ENCODE data around the gene LARP6. TPM values are rescaled to one million over a fixed set of nuclear protein-coding genes. Genes with fewer than 3 reads are reported as not detected.

Gene LARP6
- total RNA-seq, 1 donor from 2014 or later, result 22.6 TPM

DNA sequence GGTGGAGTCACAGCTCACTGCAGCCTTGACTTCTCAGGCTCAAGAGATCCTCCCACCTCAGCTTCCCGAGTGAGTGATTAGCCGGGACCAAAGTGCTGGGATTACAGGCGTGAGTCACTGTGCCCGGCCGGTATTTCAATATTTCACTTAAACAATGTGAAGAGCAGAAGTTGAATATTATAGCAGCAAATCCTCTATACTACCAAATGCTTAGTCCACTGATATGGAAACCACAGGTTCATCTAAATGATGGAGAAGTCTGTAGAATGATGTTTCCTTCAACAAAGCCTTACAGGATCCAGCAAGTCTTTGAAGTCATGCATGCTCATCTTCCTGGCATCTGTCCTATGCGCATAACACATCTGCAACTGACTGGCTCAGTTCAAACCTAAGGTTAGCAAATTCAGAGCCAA, 70.3 kb downstream of the LARP6 start:
- no peaks in the 10 kb centered on the region for H3K9me3 Mint-ChIP-seq (ENCODE audit: low read depth)
- H3K27ac Mint-ChIP-seq, result no peak overlapping the region
- peaks cover 6% of the 10 kb centered on the region for H3K4me1 Mint-ChIP-seq (ENCODE audit: low read depth)
- no peak for DNase-seq (ENCODE audit: low spot score, unreplicated experiment)
- no peaks in the 10 kb centered on the region for H3K36me3 Mint-ChIP-seq (ENCODE audit: insufficient read depth)
- H3K4me3 Mint-ChIP-seq (ENCODE audit: low read depth), result no peak overlapping the region
- H3K27me3 Mint-ChIP-seq, result peaks cover 17% of the 10 kb centered on the region
- TF ChIP-seq, protein P1, sequence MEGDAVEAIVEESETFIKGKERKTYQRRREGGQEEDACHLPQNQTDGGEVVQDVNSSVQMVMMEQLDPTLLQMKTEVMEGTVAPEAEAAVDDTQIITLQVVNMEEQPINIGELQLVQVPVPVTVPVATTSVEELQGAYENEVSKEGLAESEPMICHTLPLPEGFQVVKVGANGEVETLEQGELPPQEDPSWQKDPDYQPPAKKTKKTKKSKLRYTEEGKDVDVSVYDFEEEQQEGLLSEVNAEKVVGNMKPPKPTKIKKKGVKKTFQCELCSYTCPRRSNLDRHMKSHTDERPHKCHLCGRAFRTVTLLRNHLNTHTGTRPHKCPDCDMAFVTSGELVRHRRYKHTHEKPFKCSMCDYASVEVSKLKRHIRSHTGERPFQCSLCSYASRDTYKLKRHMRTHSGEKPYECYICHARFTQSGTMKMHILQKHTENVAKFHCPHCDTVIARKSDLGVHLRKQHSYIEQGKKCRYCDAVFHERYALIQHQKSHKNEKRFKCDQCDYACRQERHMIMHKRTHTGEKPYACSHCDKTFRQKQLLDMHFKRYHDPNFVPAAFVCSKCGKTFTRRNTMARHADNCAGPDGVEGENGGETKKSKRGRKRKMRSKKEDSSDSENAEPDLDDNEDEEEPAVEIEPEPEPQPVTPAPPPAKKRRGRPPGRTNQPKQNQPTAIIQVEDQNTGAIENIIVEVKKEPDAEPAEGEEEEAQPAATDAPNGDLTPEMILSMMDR (IDR thresholded peaks at IDR 0.05; ENCODE audit: unreplicated experiment), result no peak

DNA sequence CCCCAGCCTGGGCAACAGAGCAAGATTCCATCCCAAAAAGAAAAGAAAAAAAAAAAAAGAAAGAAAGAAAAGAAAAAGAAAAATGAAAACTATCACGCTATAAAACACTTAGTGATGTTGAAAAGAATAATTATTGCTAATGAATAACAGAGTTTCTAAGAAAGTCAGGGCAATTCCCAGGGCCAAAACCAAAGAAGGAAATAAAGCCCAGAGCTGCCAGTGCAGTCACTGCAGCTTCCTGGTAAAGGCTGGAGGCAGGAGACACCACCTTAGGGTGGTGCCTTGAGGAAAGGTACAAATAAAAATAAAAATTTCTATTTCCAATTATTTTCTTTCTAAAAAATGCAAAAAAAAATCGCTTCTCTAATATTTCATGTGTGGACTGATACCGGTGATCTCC, 70.9 kb downstream of the LARP6 start:
- no peaks in the 10 kb centered on the region for H3K36me3 Mint-ChIP-seq (ENCODE audit: insufficient read depth)
- no peaks in the 10 kb centered on the region for H3K9me3 Mint-ChIP-seq (ENCODE audit: low read depth)

DNA sequence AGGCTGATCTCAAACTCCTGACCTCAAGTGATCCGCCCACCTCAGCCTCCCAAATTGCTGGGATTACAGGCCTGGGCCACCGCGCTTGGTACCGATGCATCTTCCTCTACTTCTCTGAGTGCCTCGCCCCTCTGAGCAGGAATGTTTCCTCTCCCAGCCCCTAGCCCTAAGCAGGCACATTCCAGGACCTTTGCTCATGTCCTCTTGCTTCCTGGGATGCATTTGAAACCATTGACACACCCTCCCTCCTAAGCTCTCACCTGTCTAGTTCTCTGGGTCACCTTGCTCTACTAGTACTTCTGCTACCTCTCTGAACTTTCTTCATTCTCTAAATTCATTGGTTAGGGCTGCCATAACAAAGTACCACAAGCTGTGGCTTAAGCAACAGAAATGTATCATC, 72.7 kb downstream of the LARP6 start:
- H3K36me3 Mint-ChIP-seq (ENCODE audit: insufficient read depth), result no peaks in the 10 kb centered on the region

More for the DNA sequence above, 70.9 kb downstream of the LARP6 start:
- peaks cover 16% of the 10 kb centered on the region for H3K27me3 Mint-ChIP-seq
- H3K27ac Mint-ChIP-seq, result no peak overlapping the region
- no peak overlapping the region for H3K4me3 Mint-ChIP-seq (ENCODE audit: low read depth)
- TF ChIP-seq, protein P1 (IDR thresholded peaks at IDR 0.05; ENCODE audit: unreplicated experiment), result no peak
- DNase-seq (ENCODE audit: low spot score, unreplicated experiment), result no peak
- peaks cover 3% of the 10 kb centered on the region for H3K4me1 Mint-ChIP-seq (ENCODE audit: low read depth)

More for the DNA sequence above, 72.7 kb downstream of the LARP6 start:
- no peak for DNase-seq (ENCODE audit: low spot score, unreplicated experiment)
- Mint-ChIP-seq H3K9me3 (ENCODE audit: low read depth) (no peaks in the 10 kb centered on the region), H3K27ac (no peak overlapping the region), H3K4me1 (ENCODE audit: low read depth) (peaks cover 2% of the 10 kb centered on the region), H3K4me3 (ENCODE audit: low read depth) (no peak overlapping the region), H3K27me3 (peaks cover 14% of the 10 kb centered on the region)
- TF ChIP-seq, protein P1 (IDR thresholded peaks at IDR 0.05; ENCODE audit: unreplicated experiment), result no peak

Other genes with a start within 250 kb of the LARP6 start
- 46.2 and 49.3 TPM in 2 replicates for gene UACA, start 90.6 kb downstream of the LARP6 start, total RNA-seq
- gene THAP10, start 38.3 kb upstream of the LARP6 start, total RNA-seq, result 4.1 and 4.5 TPM in 2 replicates
- gene LRRC49, start 38.7 kb upstream of the LARP6 start, total RNA-seq, result 23.4 and 23.6 TPM in 2 replicates